HepG2 (cell line): ENCODE data around the gene ITM2B. TPM values are rescaled to one million over a fixed set of nuclear protein-coding genes. Genes with fewer than 3 reads are reported as not detected.
A peak's percentile ranks its signal among the peaks of the same experiment; 100 is the strongest.

Experiments used
- ADNP ChIP-seq: sonication (generic); formaldehyde crosslinking; IDR thresholded peaks from 2 replicates; pipeline ENCODE4 v1.4.0; 2020; ENCODE audit warnings: missing genetic modification reagents
- CCAR2 ChIP-seq: fragments of 200-400 bp; formaldehyde crosslinking; optimal IDR thresholded peaks from 2 replicates; pipeline ENCODE3; 2018; ENCODE audit warnings: low read depth, mild to moderate bottlenecking, low read length, moderate library complexity
- LBX2 ChIP-seq: sonication (generic); formaldehyde crosslinking; IDR thresholded peaks from 2 replicates; pipeline ENCODE4 v1.5.0; 2020; ENCODE audit warnings: missing genetic modification reagents, mild to moderate bottlenecking, borderline replicate concordance
- PRDM10 ChIP-seq: sonication (generic); formaldehyde crosslinking; IDR thresholded peaks from 2 replicates; pipeline ENCODE4 v1.4.0; 2020; ENCODE audit warnings: low read depth, missing genetic modification reagents
- SOX6 ChIP-seq, 2 experiments: fragments of 450-650 bp in 1 of 2; sonication (generic) in 1 of 2; formaldehyde crosslinking in 1 of 2; IDR thresholded peaks; 2 replicates each; pipeline versions ENCODE4 v1.4.0 to v1.6.1; 2017 to 2020; ENCODE audit warnings: antibody characterized with exemption in 1 of 2, mild to moderate bottlenecking in 1 of 2, missing genetic modification reagents in 1 of 2
- ZBTB4 ChIP-seq: sonication (generic); formaldehyde crosslinking; IDR thresholded peaks from 2 replicates; pipeline ENCODE4 v1.4.0; 2020; ENCODE audit warnings: missing genetic modification reagents, mild to moderate bottlenecking, borderline replicate concordance
- ZNF101 ChIP-seq: sonication (generic); formaldehyde crosslinking; IDR thresholded peaks from 2 replicates; pipeline ENCODE4 v1.4.0; 2020; ENCODE audit warnings: mild to moderate bottlenecking, low read depth, missing genetic modification reagents, borderline replicate concordance
- ZNF431 ChIP-seq: sonication (generic); formaldehyde crosslinking; IDR thresholded peaks from 2 replicates; pipeline ENCODE4 v1.9.0; 2022; ENCODE audit warnings: missing genetic modification reagents, low read depth, mild to moderate bottlenecking, borderline replicate concordance
- ZNF503 ChIP-seq: sonication (generic); formaldehyde crosslinking; IDR thresholded peaks from 2 replicates; pipeline ENCODE4 v1.4.0; 2020; ENCODE audit warnings: missing genetic modification reagents
- ZNF83 ChIP-seq: sonication (generic); formaldehyde crosslinking; IDR thresholded peaks from 2 replicates; pipeline ENCODE4 v1.4.0; 2020; ENCODE audit warnings: missing genetic modification reagents, mild to moderate bottlenecking, borderline replicate concordance
- ZSCAN22 ChIP-seq: sonication (generic); formaldehyde crosslinking; IDR thresholded peaks from 2 replicates; pipeline ENCODE4 v1.4.0; 2020; ENCODE audit warnings: mild to moderate bottlenecking, missing genetic modification reagents
- polyA plus RNA-seq, 8 experiments: library from polyadenylated mRNA; depleted of rRNA in 3 of 8; stranded (reverse) in 7 of 8; unstranded in 1 of 8; fragments of >200 nt; fragmentation: Illumina TruSeq in 4 of 8; extraction: Trizol in 4 of 8; gene quantifications; 2 replicates each; pipeline versions ENCODE4 v1.2.1 to v1.2.3, GENCODE V29; 2011 to 2016; ENCODE audit warnings: low read depth in 4 of 8, missing spikeins in 1 of 8, mixed read lengths in 1 of 8; ENCODE audit not compliant: insufficient read depth in 1 of 8
- total RNA-seq, 5 experiments: library from RNA; depleted of rRNA; stranded (reverse); fragments of >200 nt; fragmentation: Illumina TruSeq; extraction: Trizol; gene quantifications; 2 replicates each; pipeline ENCODE4 v1.2.3, GENCODE V29; 2016; ENCODE audit warnings: low read depth in 1 of 5

Gene ITM2B
- total and polyA plus RNA-seq, 2 of the 13 experiments (the other 11 are each of a cell fraction or from before 2014, with no cell fraction given) = 158 to 373 TPM

- no peak for TF ChIP-seq LBX2 (CRISPR knock-in tag)
- no peak; the same call in 1 of the 2 replicates for TF ChIP-seq ZBTB4 (CRISPR knock-in tag)
- no peak for TF ChIP-seq CCAR2
- TF ChIP-seq ZNF101 = no peak
- no peak for TF ChIP-seq PRDM10 (CRISPR knock-in tag)
- TF ChIP-seq ZNF83 (CRISPR knock-in tag) = no peak
- no peak for TF ChIP-seq SOX6 (IDR thresholded peaks at IDR 0.05)
- TF ChIP-seq SOX6 (CRISPR knock-in tag; IDR thresholded peaks at IDR 0.05) = no peak
- TF ChIP-seq ADNP (CRISPR knock-in tag) = no peak
- TF ChIP-seq ZNF503 (CRISPR knock-in tag) = peak; percentile 56; the same call in 1 of the 2 replicates
- no peak for TF ChIP-seq ZSCAN22
- no peak for TF ChIP-seq ZNF431
Observed at GRCh38 chr13:48233046-48233888, at the start of gene ITM2B (continued).
